DOHH2 (cell line): ENCODE data around the gene DCAF10.
A peak's percentile ranks its signal among the peaks of the same experiment; 100 is the strongest.

Experiments used
- H3F3A ChIP-seq: fragments of 200-600 bp; sonication (generic), shearing (Covaris generic); 2 replicates; pipeline ENCODE4 v1.6.0; 2016; ENCODE audit warnings: antibody characterized with exemption, mild to moderate bottlenecking; ENCODE audit not compliant: control insufficient read depth, insufficient read depth
- H3K27ac ChIP-seq: fragments of 200-600 bp; sonication (generic); 2 replicates; pipeline ENCODE4 v1.5.1; 2014; ENCODE audit warnings: low read depth, mild to moderate bottlenecking, low read length, moderate library complexity
- H3K27me3 ChIP-seq: fragments of 200-600 bp; sonication (generic); 2 replicates; pipeline ENCODE4 v1.6.1; 2014; ENCODE audit warnings: mild to moderate bottlenecking, low read length, mixed read lengths; ENCODE audit not compliant: control insufficient read depth
- H3K36me3 ChIP-seq: fragments of 200-600 bp; sonication (generic); 2 replicates; pipeline ENCODE4 v1.6.1; 2014; ENCODE audit warnings: mild to moderate bottlenecking, low read length, moderate library complexity, mixed read lengths; ENCODE audit not compliant: control insufficient read depth
- H3K4me1 ChIP-seq: fragments of 200-600 bp; sonication (generic); 2 replicates; pipeline ENCODE4 v1.6.1; 2014; ENCODE audit warnings: mild to moderate bottlenecking, low read length, mixed read lengths; ENCODE audit not compliant: control insufficient read depth
- H3K4me2 ChIP-seq: fragments of 200-600 bp; sonication (generic); 2 replicates; pipeline ENCODE4 v1.6.0; 2014; ENCODE audit warnings: mild to moderate bottlenecking, low read length, moderate library complexity
- H3K4me3 ChIP-seq: fragments of 200-600 bp; sonication (generic); 2 replicates; pipeline ENCODE4 v1.5.1; 2014; ENCODE audit warnings: mild to moderate bottlenecking, low read length, mixed read lengths
- H3K79me2 ChIP-seq: fragments of 200-600 bp; sonication (generic); 2 replicates; pipeline ENCODE4 v1.6.1; 2014; ENCODE audit warnings: mild to moderate bottlenecking, low read length, mixed read lengths; ENCODE audit not compliant: control insufficient read depth
- H3K9me2 ChIP-seq: fragments of 200-600 bp; sonication (generic); replicated peaks from 2 replicates; pipeline ENCODE4 v1.6.1; 2014; ENCODE audit warnings: mild to moderate bottlenecking, low read length, mixed read lengths; ENCODE audit not compliant: control insufficient read depth
- H3K9me3 ChIP-seq: fragments of 200-600 bp; sonication (generic); 2 replicates; pipeline ENCODE4 v1.6.1; 2014; ENCODE audit warnings: antibody characterized with exemption, low read length, mixed read lengths; ENCODE audit not compliant: control insufficient read depth, insufficient read depth
- H4K20me1 ChIP-seq: fragments of 200-600 bp; sonication (generic); 2 replicates; pipeline ENCODE4 v1.6.0; 2014; ENCODE audit warnings: low read depth, mild to moderate bottlenecking, antibody characterized with exemption, low read length, moderate library complexity; ENCODE audit not compliant: control insufficient read depth, insufficient read depth
- EZH2phosphoT487 ChIP-seq: fragments of 200-600 bp; sonication (generic); IDR thresholded peaks from 2 replicates; pipeline ENCODE4 v1.6.1; 2017; ENCODE audit warnings: borderline replicate concordance, mild to moderate bottlenecking, antibody characterized with exemption, low read length, moderate library complexity, mixed read lengths
- TF ChIP-seq, protein P1 (sequence below): fragments of 200-600 bp; sonication (generic); IDR thresholded peaks from one replicate; pipeline ENCODE4 v1.5.1; 2014; ENCODE audit warnings: antibody characterized with exemption, mild to moderate bottlenecking, low read depth, low read length; ENCODE audit not compliant: poor library complexity, severe bottlenecking

DCAF10 gene

GRCh38 chr9:37902131-37902530 is 101.5 kb downstream of the DCAF10 start:
- no peaks in the 10 kb centered on the region for H3K9me2 ChIP-seq
- H3K4me2 ChIP-seq: peak overlapping the region; percentile 79
- H3K27me3 ChIP-seq: no peaks in the 10 kb centered on the region
- H3K9me3 ChIP-seq: no peaks in the 10 kb centered on the region
- H3F3A ChIP-seq: no peaks in the 10 kb centered on the region
- H3K4me1 ChIP-seq: peaks cover 22% of the 10 kb centered on the region
- H3K36me3 ChIP-seq: peaks cover 23% of the 10 kb centered on the region
- H3K4me3 ChIP-seq: peak overlapping the region; percentile 89
- no peaks in the 10 kb centered on the region for H4K20me1 ChIP-seq
- TF ChIP-seq, protein P1, sequence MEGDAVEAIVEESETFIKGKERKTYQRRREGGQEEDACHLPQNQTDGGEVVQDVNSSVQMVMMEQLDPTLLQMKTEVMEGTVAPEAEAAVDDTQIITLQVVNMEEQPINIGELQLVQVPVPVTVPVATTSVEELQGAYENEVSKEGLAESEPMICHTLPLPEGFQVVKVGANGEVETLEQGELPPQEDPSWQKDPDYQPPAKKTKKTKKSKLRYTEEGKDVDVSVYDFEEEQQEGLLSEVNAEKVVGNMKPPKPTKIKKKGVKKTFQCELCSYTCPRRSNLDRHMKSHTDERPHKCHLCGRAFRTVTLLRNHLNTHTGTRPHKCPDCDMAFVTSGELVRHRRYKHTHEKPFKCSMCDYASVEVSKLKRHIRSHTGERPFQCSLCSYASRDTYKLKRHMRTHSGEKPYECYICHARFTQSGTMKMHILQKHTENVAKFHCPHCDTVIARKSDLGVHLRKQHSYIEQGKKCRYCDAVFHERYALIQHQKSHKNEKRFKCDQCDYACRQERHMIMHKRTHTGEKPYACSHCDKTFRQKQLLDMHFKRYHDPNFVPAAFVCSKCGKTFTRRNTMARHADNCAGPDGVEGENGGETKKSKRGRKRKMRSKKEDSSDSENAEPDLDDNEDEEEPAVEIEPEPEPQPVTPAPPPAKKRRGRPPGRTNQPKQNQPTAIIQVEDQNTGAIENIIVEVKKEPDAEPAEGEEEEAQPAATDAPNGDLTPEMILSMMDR: no peak
- no peak for TF ChIP-seq EZH2phosphoT487
- no peak overlapping the region for H3K27ac ChIP-seq
- peaks cover 32% of the 10 kb centered on the region for H3K79me2 ChIP-seq

DNA sequence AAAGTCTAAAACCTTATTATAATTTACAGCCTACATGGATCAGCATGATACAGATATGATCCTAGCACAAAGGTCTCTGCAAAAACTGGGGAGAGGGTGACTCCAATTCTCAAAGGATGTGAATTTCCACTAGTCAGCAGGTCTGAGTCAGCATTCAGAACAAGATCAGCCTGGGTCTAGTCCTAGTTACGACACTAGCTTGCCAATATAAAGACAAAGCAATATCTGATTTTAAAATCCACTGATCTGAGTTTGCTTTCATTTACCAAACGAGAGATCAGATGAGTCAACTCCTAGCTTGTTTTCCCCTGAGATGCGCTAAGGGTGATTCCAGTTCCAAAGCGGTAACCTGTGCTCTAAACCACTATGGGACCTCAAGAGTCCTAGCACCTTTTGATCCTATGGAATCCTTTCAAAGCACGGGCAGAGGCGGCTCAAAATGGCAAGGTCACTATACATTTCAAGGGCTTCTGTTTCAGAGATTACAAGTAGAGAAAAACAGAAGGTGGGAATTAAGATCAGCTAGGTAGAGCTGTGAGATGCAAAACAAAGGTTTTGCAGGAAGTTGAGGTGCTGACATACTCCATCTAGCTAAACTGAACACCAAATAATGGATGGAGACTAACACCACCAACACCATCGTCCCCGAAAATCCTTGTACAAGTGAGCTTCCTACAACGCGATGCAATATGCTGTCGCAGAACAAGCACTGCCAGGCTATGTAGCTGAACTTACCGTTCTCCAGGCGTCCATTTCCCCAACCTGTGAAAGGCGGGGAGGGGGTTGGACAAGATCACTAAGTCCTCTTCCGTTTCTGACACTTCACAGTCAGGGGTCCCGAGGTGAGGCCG is 102.4 kb downstream of the DCAF10 start:
- Histone ChIP-seq H3K4me2 (peak overlapping the region; percentile 79), H3K36me3 (peaks cover 18% of the 10 kb centered on the region), H3K9me2 (no peaks in the 10 kb centered on the region), H3K4me1 (peaks cover 22% of the 10 kb centered on the region), H3K27ac (peak overlapping the region; percentile 58), H3F3A (no peaks in the 10 kb centered on the region), H3K4me3 (peak overlapping the region; percentile 89), H3K27me3 (no peaks in the 10 kb centered on the region), H3K79me2 (peaks cover 32% of the 10 kb centered on the region), H3K9me3 (no peaks in the 10 kb centered on the region), H4K20me1 (no peaks in the 10 kb centered on the region)
- TF ChIP-seq, protein P1: no peak
- no peak for TF ChIP-seq EZH2phosphoT487

GRCh38 chr9:37903647-37904444 is 103.2 kb downstream of the DCAF10 start, which contains the start of gene SLC25A51:
Gene SLC25A51 (minus strand): TSS chr9:37904127. CDS start chr9:37888550, 15,577 bp downstream.
- H3K79me2 ChIP-seq: peaks cover 32% of the 10 kb centered on the region
- no peaks in the 10 kb centered on the region for H3F3A ChIP-seq
- H3K27ac ChIP-seq: peak within 1 kb of the TSS; percentile 58
- no peaks in the 10 kb centered on the region for H3K9me3 ChIP-seq
- H3K27me3 ChIP-seq: no peaks in the 10 kb centered on the region
- H3K9me2 ChIP-seq: no peaks in the 10 kb centered on the region
- TF ChIP-seq, protein P1: peak; percentile 94
- TF ChIP-seq EZH2phosphoT487: no peak
- H3K4me1 ChIP-seq: peaks cover 22% of the 10 kb centered on the region
- peaks cover 16% of the 10 kb centered on the region for H3K36me3 ChIP-seq
- no peaks in the 10 kb centered on the region for H4K20me1 ChIP-seq
- H3K4me3 ChIP-seq: peak within 1 kb of the TSS; percentile 89
- H3K4me2 ChIP-seq: peak within 1 kb of the TSS; percentile 79
